Memory B cell (primary cell): Measurements from ENCODE around the gene PSMD7.
"Not testable (repeated sequence)": the region's sequence is repeated elsewhere in the genome, so short reads cannot be mapped to it uniquely, and the experiment has no call there.

Experiments used
- ATAC-seq: fragments of 150-1000 bp; cut with Tn5 transposase; 2 replicates; pipeline ENCODE4 v1.10.0; 2021; ENCODE audit warnings: low read depth, mild to moderate bottlenecking, moderate library complexity
- DNase-seq, 2 donors: peaks; one replicate each; pipeline ENCODE4 v3.0.0; 2022; ENCODE audit warnings: low spot score in 2 of 2
- H3K27ac Mint-ChIP-seq: one replicate; pipeline ENCODE4 v1.8.0; 2022; ENCODE audit warnings: mild to moderate bottlenecking, moderate library complexity, mixed read lengths
- H3K27me3 Mint-ChIP-seq: one replicate; pipeline ENCODE4 v1.8.0; 2022; ENCODE audit warnings: mixed read lengths
- H3K36me3 Mint-ChIP-seq: one replicate; pipeline ENCODE4 v1.8.0; 2022; ENCODE audit warnings: mild to moderate bottlenecking, mixed read lengths
- H3K4me1 Mint-ChIP-seq: one replicate; pipeline ENCODE4 v1.8.0; 2022; ENCODE audit warnings: mixed read lengths
- H3K4me3 Mint-ChIP-seq: one replicate; pipeline ENCODE4 v1.8.0; 2022; ENCODE audit warnings: mild to moderate bottlenecking, moderate library complexity, mixed read lengths
- H3K9me3 Mint-ChIP-seq: one replicate; pipeline ENCODE4 v1.8.0; 2022; ENCODE audit warnings: mixed read lengths

The PSMD7 gene

DNA sequence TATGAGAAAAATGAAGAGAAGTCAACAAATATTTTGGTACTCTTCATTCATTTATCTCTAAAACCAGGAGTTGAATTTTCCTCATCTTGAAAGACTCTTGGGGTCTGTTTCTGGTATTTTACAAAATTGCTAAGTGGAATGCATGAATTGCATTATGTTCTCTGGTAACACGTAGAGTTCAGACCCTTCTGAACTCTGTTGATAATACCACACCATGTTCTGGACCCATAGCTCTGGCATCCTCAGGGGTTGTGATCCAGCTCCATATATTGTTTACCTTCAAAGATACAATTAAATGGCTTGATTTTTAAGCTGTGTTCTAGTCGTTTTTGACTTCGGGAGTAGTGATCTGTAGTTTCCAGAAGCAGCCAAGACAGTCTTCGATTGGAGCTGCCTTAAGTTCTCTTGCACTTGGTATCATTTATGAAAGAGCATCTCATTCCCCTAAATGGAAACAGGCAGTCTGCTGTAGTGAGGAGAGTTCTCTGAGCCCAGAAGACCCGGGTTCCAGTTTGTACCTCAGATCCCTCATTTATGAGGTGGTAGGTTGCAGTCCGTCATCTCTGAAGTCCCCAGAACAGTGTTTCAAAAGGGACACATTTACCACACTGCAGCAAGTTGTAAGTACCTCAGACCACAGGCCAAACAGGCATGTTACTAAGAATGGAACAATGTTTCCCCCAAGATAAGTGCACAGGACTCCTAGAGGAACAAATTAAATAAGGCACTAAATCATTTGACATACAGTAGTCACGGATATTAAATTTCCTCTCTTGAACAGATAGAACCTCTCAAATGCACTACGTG lies 9.6 kb downstream of the PSMD7 start:
- ATAC-seq, result no peak
- Mint-ChIP-seq H3K27ac (peak overlapping the region; percentile 60), H3K4me1 (no peaks in the 10 kb centered on the region), H3K36me3 (peaks cover 13% of the 10 kb centered on the region), H3K9me3 (no peaks in the 10 kb centered on the region), H3K4me3 (no peak overlapping the region), H3K27me3 (no peaks in the 10 kb centered on the region)
- DNase-seq, result no peak

DNA sequence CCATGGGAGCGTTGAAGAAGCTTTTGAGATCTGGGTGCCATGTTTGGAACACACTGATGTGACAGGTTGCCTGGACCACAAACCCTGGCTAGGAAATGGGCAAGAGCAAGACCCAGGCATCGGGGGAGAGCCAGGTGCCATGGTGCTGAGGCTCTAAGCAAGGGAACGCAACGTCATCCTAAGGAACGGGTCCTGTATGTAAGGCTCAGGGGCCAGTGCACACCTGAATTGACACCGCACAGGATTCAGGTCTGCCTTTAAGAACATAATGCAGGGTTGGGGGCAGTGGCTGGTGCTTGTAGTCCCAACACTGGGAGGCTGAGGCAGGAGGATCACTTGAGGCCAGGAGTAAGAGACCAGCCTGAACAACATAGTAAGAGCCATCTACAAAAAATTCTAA lies 10.8 kb downstream of the PSMD7 start:
- H3K36me3 Mint-ChIP-seq, result peaks cover 11% of the 10 kb centered on the region
- no peaks in the 10 kb centered on the region for H3K9me3 Mint-ChIP-seq
- ATAC-seq (no peak), DNase-seq (no peak)
- no peaks in the 10 kb centered on the region for H3K4me1 Mint-ChIP-seq
- no peak overlapping the region for H3K4me3 Mint-ChIP-seq
- H3K27ac Mint-ChIP-seq, result no peak overlapping the region
- H3K27me3 Mint-ChIP-seq, result no peaks in the 10 kb centered on the region

DNA sequence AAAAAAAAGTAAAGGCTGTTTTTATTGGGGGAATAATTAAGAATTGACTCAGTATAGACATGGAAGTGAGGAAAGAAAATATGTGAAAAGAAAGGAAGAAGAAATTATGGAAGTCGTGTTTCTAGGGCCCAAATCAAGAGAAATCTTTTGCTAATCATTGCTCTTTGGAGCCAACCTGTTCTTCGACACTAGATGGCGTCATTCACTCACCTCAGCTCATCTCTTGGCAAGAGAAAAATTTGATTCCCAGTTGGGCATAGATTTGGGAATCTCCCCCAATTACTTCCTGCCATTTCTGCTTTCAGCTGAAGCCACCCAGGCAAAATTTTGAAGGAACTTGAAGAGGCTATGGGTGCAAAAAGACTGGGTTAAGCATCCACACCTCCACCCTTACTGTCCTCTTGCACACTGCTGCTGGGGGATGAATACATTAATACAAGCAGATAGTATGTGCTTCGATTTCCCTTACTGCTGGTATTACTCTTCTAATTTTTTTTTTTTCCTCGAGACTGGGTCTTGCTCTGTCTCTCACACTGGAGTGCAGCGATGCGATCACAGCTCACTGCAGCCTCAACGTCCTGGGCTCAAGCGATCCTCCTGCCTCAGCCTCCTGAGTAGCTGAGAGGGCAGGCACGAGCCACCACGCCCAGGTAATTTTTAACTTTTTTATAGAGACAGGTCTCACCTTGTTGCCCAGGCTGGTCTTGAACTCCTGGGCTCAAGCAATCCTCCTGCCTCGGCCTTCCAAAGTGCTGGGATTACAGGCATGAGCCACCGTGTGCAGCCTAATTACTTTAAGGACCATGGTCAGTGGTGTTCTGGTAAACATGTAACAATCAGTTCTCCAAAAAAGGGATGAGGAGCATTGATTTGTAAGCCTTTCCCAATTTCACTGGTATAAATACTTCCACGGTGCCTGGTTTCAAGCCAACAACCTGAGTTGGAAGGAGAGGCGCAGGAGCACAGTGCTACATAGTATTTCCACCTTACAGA lies 13.5 kb downstream of the PSMD7 start:
- no peaks in the 10 kb centered on the region for H3K9me3 Mint-ChIP-seq

DNA sequence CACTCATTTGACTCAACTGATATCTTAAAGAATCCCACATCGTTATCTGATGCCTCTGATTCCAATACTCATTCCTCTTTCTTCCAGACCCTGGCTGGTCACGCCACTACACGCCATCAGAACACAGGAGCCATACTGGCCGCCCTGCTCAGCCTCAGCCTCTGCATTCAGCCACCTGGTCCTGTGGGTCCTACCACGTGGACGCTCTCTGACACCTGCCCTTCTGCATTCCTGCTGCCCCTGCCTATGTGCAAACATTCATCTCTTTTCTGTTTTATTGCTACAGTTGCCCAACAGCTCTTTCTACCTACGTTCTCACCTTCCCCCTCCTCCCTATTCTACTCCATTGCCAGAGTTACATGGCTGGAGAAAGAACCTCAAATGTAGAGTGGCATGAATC lies 18.4 kb downstream of the PSMD7 start:
- Mint-ChIP-seq H3K27me3 (no peaks in the 10 kb centered on the region), H3K36me3 (peaks cover 11% of the 10 kb centered on the region), H3K4me3 (no peak overlapping the region), H3K9me3 (no peaks in the 10 kb centered on the region), H3K4me1 (no peaks in the 10 kb centered on the region), H3K27ac (no peak overlapping the region)
- ATAC-seq (no peak), DNase-seq (no peak)

More for the DNA sequence above, 13.5 kb downstream of the PSMD7 start:
- Mint-ChIP-seq H3K4me3 (no peak overlapping the region), H3K4me1 (no peaks in the 10 kb centered on the region), H3K36me3 (peaks cover 17% of the 10 kb centered on the region), H3K27ac (no peak overlapping the region), H3K27me3 (no peaks in the 10 kb centered on the region)
- DNase-seq, result peak in 1 of 2 donors; percentile 29
- peak; percentile 39 for ATAC-seq

DNA sequence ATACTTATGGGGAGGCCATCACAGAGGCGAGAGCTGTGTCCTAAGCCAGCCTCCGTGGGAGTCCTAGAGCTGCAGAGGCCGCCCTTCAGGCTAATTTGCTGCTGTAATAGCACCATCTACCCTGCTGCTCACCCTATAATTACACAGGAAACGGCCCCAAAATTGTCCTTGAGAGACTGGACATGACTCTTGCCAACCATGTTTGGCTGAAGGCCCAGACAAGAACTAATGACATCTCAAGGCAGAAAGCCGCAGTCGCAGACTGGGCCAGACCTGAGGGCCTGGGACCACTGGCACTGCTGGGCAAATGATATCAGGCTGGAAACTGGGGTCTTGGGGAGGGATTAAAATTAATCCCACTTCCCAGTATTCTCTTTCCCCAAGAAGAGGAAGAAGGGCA lies 24.1 kb downstream of the PSMD7 start:
- ATAC-seq, result no peak
- no peak for DNase-seq
- peaks cover 2% of the 10 kb centered on the region for H3K36me3 Mint-ChIP-seq
- no peak overlapping the region for H3K4me3 Mint-ChIP-seq
- no peaks in the 10 kb centered on the region for H3K9me3 Mint-ChIP-seq
- no peaks in the 10 kb centered on the region for H3K4me1 Mint-ChIP-seq
- no peak overlapping the region for H3K27ac Mint-ChIP-seq
- no peaks in the 10 kb centered on the region for H3K27me3 Mint-ChIP-seq

DNA sequence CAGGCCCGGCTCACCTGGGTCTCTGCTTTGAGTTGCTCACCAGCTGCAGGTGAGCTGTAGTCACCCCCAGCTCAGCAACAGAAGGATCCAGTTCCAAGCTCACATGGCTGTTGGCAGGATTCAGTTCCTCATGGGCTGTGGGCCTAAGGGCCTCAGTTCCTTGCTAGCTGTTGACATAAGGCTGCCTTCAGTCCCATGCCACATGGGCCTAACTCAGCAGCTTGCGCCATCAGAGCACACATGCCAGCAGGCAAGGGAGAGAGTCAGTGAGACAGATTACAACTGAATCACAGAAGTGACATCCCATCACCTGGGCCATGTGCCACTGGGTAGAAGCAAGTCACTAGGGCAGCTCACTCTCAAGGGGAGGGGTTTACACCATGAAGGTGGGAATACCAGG lies 24.7 kb downstream of the PSMD7 start:
- no peak overlapping the region for H3K27ac Mint-ChIP-seq
- no peaks in the 10 kb centered on the region for H3K9me3 Mint-ChIP-seq
- H3K4me3 Mint-ChIP-seq, result no peak overlapping the region
- peaks cover 6% of the 10 kb centered on the region for H3K36me3 Mint-ChIP-seq
- H3K27me3 Mint-ChIP-seq, result no peaks in the 10 kb centered on the region
- ATAC-seq, result no peak
- DNase-seq, result no peak
- H3K4me1 Mint-ChIP-seq, result no peaks in the 10 kb centered on the region

DNA sequence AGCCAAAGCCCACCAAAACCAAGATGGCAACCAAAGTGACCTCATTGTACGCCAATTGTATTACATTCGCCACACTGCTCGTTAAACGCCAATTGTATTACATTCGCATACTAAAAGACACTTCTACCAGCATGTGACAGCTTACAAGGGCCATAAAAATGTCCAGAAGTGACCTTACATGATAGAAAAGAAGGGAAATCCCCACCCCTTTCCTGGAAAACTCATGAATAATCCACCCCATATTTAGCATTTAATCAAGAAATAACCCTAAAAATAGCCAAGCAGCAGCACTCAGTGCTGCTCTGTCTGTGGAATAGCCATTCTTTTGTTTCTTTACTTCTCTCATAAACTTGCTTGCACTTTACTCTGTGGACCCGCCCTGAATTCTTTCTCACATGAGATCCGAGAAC lies 25.7 kb downstream of the PSMD7 start:
- H3K27ac Mint-ChIP-seq, result no peak overlapping the region
- H3K4me1 Mint-ChIP-seq, result no peaks in the 10 kb centered on the region
- H3K27me3 Mint-ChIP-seq, result no peaks in the 10 kb centered on the region
- H3K4me3 Mint-ChIP-seq, result no peak overlapping the region
- H3K36me3 Mint-ChIP-seq, result peaks cover 13% of the 10 kb centered on the region
- no peak for DNase-seq
- no peak for ATAC-seq
- no peaks in the 10 kb centered on the region for H3K9me3 Mint-ChIP-seq

DNA sequence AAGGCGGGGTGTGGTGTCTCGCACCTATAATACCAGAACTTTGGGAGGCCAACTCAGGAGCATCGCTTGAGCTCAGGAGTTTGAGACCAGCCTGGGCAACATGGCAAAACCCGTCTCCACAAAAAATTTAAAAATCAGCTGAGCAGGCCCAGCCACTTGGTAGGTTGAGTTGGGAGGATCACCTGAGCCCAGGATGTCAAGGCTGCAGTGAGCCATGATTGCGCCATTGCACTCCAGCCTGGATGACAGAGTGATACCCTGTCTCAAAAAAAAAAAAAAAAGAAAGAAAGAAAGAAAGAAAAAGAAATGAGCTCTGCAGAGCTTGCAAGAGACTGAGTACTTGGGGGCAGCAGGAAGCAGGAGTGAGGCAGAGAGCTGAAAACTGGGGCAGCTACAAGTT lies 28.2 kb downstream of the PSMD7 start:
- not testable (repeated sequence) for H3K27me3 Mint-ChIP-seq, H3K4me3 Mint-ChIP-seq, ATAC-seq, H3K4me1 Mint-ChIP-seq, H3K27ac Mint-ChIP-seq, H3K9me3 Mint-ChIP-seq, DNase-seq
- H3K36me3 Mint-ChIP-seq, result peaks cover 13% of the 10 kb centered on the region

DNA sequence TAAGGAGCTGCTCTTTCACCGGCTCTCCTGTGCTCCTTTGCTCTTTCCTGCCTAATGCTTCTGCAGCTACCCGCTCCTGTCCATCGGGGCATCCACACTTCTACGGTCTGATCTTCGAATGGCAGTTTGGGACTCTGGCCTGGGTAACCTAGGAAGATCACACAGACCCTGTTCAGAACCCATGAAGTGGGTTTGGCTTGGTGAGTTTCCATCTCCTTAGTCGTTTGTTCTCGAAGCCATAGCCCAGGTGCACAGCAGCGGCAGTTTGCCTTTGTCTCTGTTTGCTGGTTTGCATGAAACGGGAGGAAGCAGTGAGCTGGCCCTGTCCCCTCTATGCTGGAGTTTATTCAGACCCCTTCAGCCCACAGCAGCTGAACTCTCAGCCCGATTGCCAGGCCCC lies 29.0 kb downstream of the PSMD7 start:
- no peak for ATAC-seq
- Mint-ChIP-seq H3K4me1 (no peaks in the 10 kb centered on the region), H3K4me3 (no peak overlapping the region), H3K36me3 (peaks cover 14% of the 10 kb centered on the region), H3K27ac (no peak overlapping the region), H3K27me3 (no peaks in the 10 kb centered on the region), H3K9me3 (no peaks in the 10 kb centered on the region)
- no peak for DNase-seq

DNA sequence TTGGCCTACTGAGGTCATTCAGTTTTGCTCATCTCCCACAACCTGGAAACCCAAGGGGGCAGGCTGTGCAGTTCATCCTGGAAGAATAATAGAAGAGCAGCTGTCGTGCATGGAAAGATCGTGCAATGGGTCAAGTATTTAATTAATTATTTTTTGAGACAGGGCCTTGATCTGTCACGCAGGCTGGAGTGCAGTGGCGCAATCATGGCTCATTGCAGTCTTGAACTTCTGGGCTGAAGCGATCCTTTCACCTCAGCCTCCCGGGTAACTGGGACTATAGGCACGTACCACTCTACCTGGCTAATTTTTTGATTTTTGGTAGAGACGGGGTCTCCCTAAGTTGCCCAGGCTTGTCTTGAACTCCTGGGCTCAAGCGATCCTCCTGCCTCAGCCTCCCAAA lies 31.7 kb downstream of the PSMD7 start:
- H3K27me3 Mint-ChIP-seq, H3K4me1 Mint-ChIP-seq, H3K27ac Mint-ChIP-seq, ATAC-seq, H3K4me3 Mint-ChIP-seq, H3K9me3 Mint-ChIP-seq, DNase-seq: not testable (repeated sequence)
- H3K36me3 Mint-ChIP-seq, result peaks cover 24% of the 10 kb centered on the region

DNA sequence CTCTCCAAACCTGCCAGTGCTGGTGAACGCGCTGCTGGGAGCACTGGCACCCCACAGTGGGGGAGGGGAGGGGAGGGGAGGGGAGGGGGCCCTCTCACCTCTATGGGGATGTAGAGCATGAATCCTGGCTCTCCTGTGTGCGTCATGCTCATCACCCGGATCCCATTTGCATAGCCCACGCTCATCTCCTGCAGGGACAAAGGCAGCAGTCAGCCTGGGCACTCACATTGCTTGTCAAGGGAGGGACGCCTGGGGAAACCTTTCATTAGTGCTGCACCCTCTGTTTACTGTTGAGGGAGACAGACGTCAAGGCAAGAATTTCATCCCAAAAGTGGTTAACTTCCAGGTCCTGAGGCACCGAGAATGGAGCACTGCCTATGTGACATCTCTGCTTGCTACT lies 35.9 kb downstream of the PSMD7 start:
- not testable (repeated sequence) for DNase-seq, H3K27me3 Mint-ChIP-seq, H3K27ac Mint-ChIP-seq, H3K4me1 Mint-ChIP-seq, ATAC-seq, H3K4me3 Mint-ChIP-seq, H3K9me3 Mint-ChIP-seq
- H3K36me3 Mint-ChIP-seq, result peaks cover 20% of the 10 kb centered on the region

DNA sequence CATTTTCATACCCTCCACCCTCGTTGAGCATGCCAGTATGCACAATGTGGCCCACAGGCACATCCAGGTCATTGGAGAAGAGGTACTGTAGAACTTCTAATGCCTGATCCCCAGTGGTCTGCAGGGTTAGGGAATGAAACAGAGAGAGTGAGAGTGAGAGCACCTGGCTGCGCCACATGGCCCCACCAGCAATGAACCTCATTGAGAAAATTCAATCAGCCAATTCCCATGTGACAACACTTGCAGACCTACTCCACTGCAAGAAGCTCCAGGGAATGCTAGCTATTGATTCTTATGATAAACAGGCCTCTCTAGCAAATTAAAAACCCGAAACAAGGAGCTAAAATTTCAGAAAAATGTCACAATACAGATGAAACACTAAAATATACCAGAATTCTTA lies 40.9 kb downstream of the PSMD7 start:
- not testable (repeated sequence) for H3K27ac Mint-ChIP-seq, H3K9me3 Mint-ChIP-seq, H3K4me3 Mint-ChIP-seq, ATAC-seq, H3K27me3 Mint-ChIP-seq, DNase-seq, H3K4me1 Mint-ChIP-seq
- H3K36me3 Mint-ChIP-seq, result peaks cover 12% of the 10 kb centered on the region

DNA sequence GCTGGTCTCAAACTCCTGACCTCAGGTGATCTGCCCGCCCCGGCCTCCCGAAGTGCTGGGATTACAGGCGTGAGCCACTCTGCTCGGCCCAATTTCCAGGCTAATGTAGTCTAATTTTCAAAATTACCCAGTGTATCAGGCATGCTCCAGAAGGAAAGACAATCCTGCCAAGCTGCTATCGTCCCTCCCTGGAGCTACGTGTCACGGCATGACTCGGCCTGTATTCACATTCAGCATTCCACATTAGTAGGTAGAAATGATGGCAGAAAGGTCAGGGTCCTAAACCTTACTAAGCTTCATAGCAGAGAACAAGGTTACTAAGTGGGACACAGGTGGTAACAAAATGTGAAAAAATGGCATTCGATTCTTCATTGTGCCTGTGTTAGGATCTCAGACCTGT lies 42.6 kb downstream of the PSMD7 start:
- H3K36me3 Mint-ChIP-seq, result peaks cover 13% of the 10 kb centered on the region
- not testable (repeated sequence) for H3K4me1 Mint-ChIP-seq, ATAC-seq

DNA sequence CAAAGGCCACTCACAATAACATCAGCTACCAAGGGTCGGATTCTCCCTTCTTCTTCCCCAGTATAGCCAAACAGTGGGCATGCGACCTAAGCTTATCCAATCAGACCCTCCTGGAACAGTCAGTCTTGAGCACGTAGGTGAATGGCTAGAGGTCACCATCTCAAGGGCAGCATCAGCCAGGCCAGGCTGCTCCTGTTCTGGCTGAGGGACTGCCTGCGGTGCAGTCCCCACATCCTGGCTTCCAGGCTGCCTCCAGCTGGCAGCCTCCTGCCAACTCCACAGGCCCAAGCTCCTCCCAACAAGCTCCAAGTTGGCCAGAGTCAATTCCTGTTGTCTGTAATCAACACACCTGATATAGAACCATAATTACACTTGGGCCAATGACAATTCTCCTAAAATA lies 56.4 kb downstream of the PSMD7 start:
- DNase-seq, H3K27me3 Mint-ChIP-seq, ATAC-seq, H3K9me3 Mint-ChIP-seq, H3K27ac Mint-ChIP-seq, H3K4me1 Mint-ChIP-seq, H3K4me3 Mint-ChIP-seq: not testable (repeated sequence)
- H3K36me3 Mint-ChIP-seq, result peaks cover 11% of the 10 kb centered on the region

More for the DNA sequence above, 42.6 kb downstream of the PSMD7 start:
- not testable (repeated sequence) for H3K27ac Mint-ChIP-seq, H3K4me3 Mint-ChIP-seq, H3K9me3 Mint-ChIP-seq, H3K27me3 Mint-ChIP-seq, DNase-seq
